KG1 (cell line): ENCODE measurements around the gene CIC.
A peak's percentile ranks its signal among the peaks of the same experiment; 100 is the strongest.
"Not testable (repeated sequence)": the region's sequence is repeated elsewhere in the genome, so short reads cannot be mapped to it uniquely, and the experiment has no call there.

Experiments used
- DNase-seq: peaks from one replicate; lab custom pipeline; 2025; lab: John Stamatoyannopoulos, UW

Gene CIC

DNA sequence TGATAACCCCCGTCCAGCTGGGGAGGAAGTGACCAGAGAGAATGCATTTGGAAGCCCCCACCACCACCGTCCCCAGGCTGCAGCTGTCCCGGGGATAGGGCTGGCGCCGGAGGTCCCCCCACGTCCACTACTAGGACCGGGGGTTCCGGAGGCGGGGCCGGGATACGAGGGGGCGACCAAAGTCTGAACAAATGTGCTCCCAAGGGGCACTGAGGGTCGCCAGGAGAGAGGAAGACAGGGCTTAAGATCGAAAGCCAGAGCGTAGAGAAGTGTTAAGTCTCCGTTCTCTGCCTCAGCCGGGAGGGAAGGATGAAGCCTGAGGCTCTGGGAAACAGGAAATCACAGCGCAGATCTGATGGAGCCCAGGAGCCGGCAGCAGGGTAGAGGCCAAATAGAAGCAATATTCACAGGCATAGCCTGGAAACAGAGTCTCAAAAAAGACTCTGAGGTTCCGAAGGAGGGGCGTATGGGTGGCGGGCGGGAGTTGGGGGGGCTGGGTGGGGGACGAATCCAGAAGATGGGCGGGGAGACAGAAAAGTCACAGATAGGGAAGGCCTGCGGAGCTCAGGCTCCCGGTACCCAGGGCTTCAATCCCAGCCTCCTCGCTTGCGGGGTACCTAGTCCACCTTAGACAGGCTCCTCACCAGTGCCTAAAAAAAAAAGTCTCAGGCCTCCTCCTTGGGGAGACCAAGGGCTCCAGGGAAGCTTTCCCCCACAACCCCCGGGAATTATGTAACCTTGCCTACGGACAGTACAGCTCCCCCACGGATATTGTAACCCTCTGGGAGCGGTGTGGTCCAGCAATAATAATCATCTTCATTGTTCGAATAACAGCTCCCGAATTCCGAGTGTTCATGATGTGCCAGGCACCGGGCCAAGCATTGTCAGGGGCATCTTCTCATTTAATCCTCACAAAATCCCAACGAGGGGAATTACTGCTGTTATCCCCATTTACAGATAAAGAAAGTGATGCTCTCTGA, 13.0 kb upstream of the CIC start:
- DNase-seq = no peak

DNA sequence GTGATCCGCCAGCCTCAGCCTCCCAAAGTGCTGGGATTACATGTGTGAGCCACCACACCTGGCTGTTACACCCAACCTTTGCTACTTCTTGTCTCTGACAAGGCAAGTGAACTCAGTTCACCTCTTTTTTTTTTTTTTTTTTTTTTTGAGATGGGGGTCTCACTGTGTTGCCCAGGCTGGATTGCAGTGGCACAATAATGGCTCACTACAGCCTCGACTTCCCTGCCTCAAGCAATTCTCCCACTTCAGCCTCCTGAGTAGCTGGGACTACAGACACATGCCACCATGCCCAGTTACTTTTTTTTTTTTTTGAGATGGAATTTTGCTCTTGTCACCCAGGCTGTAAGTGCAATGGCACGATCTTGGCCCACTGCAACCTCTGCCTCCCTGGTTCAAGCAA, 11.2 kb upstream of the CIC start:
- not testable (repeated sequence) for DNase-seq

DNA sequence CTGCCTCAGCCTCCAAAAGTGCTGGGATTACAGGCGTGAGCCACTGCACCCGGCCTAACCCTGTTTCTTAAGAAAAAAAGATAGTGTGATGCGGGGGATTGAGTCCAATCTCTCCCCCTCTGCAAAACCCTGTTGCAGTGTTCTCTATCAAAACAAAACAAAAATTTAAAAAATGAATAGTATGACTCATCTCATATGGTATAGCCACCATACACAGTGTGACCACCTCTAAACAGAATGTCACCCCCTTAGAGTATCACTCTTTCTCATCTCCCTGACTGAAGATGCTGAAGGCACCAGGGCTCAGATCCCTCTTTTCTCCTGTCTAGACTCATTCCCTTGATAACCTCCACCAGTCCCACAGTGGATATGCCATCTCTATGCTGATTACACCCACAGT, 7.3 kb upstream of the CIC start:
- DNase-seq = no peak

DNA sequence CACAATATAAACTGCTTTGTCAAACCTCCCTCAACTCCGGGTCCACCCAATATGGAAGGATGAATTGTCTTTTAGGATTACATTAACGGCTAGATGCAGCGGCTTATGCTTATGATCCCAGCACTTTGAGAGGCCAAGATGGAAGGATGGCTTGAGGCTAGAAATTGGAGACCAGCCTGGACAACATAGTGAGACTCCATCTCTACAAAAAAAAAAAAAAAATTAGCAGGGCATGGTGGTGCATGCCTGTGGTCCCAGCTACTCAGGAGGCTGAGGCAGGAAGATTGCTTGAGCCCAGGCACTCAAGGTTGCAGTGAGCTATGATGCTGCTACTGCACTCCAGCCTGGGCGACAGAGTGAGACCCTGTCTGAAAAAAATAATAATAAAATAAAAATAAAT, 2.9 kb upstream of the CIC start:
- not testable (repeated sequence) for DNase-seq

DNA sequence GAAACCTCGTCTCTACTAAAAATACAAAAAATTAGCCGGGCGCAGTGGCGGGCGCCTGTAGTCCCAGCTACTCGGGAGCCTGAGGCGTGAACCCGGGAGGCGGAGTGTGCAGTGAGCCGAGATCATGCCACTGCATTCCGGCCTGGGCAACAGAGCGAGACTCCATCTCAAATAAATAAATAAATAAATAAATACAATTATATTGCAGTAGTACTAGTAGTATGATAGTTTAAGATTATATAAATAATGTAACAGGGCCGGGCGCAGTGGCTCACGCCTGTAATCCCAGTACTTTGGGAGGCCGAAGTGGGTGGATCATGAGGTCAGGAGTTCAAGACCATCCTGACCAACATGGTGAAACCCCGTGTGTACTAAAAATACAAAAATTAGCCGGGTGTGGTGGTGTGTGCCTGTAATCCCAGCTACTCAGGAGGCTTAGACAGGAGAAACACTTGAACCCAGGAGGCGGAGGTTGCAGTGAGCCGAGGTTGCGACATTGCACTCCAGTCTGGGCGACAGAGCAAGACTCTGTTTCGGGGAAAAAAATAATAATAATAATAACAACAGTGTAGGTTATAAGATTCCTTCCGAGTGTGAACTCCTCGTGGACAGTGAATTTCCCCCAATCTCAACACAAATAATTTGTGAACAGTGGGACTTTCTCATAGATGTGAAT, 2.0 kb upstream of the CIC start:
- DNase-seq = not testable (repeated sequence)

DNA sequence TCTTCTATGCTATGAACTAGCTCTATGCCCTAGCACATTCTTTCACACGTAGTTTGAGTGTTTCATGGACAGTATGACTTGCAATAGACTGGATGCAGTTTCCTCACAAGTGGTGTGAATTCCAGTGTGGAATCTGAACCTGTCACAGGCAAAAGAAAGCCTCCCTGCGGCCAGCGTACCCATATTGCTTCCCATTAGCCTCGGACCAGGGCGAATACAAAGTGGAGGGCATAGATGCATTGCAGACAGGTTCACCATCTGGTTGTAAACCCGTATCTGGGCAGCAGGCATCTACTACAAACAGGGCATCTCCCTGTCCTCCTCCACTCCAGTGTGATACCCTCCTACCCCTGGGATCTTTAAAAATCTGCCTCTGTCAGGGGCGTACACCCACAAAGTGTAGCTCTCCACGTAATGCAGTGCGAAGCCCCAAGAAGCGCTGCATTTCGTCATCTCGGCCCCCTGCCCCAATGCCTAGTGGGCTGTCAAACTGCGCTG, 1.4 kb upstream of the CIC start:
- no peak for DNase-seq

DNA sequence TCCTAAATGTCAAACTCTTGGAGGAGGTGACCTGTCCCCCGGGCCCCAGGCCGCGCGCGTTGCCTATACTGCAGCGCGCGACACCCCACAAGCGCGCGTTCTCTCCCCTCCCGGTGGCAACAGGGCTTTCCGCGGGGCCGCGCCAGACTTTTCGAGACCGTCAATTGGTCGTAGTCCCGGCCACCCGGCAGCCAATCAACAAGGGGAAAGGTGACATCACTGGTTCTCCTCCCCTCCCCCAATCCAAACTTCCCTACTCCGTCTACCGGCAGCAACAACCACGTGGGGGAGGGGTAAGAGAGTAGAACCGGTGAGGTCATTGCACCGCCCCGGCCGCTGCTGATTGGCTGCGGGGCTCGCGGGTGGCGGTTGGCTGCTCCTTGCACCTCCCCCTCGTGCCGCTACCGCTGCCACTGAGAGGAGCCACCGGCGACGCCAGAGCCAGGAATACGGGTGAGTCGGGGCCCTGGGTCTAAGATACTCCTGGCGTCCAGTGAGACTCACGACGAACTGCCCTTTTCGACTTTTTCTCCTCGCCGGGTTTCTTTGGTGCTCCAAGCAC, 829 bp upstream of the CIC start:
- peak; percentile 96 for DNase-seq

DNA sequence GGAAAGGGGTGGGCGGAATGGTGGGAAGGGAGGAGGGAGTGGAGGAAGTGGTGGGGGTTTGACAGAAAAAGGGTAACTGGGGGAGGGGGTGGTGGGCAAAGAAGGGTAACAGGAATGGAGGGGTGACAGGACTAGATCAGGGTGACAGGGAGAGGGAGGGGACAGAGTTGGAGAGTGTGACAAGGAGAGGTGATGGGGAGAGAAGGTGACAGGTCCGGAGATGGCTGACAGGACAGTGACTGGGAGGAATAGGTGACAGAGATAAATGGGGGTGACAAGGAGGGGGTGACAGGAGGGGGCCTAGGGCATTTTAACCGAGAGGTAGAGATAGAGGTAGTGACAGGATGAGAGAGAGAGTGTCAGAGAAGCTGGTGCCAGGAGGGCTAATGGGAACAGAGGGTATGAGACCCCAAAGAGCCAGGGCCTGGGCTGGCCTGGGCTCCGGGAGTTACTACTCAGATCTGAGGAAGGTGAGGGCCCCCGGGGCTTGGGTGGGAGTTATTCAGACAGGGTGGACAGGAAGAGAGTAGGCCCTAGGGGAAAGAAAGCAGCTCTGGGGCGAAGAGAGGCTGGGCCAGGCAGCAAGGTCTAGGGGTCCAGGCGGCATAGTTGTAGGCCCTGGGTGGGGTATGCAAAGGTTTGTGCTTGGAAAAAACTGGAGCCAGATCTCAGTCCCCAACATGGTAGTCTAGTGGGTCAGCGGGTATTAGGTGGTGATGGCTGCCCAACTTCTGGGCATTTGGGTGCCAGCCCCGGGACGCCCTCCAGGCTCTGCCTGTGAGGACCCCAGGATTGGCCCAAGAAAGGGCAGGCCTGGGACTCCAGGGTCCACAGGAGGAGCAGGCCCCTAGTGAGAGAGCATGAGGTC, 660 bp downstream of the CIC start:
- no peak for DNase-seq

DNA sequence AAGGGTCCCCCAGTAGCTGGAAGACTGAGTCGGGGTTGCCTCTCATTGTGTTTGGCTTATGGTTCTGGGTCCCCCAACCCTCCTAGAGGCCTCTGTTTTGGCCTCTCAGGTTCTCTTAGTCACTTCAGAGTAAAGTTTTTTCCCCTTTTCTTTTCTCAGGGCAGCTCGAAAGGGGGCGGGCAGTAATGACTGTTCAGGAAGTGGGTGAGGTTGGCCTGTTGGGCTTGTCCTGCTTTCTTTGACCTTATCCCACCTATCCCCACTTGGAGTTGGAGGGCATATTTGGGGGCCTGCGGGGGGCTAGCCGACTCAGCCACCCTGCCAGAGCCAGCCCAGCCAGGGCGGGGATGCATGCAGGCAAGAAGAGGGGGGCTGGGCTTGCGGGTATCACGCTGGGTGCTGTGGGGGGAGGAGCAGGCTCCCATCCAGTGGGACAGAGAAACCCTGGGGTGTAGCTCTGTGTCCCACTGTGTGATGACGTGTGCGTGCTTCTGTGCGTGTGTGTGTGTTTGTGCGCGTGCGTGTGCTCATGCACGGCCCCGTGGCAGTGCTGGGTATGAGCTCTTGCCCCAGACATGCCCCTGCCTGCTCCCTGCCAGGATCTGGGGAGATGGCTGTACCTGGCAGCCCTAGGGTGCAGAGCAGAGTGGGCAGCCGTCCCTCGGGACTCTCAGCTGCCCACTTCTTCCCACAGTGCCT, 1.4 kb downstream of the CIC start:
- no peak for DNase-seq

DNA sequence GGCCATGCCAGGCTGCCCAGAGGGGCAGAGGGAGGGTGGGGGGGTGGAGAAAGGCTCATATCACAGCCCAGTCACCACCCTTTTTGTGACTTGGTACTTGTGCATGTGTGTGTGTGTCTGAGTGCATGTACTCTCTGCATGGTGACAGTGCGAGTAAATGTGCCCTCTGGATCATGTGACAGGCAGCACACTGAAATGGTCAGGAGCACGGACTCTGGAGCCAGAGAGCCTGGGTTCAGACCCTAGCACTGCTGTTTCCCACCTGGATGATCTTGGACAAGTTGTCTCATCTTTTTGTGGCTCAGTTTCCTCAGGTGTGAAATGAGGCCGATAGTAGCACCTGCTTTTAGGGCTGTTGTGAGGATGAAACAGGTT, 2.0 kb downstream of the CIC start:
- no peak for DNase-seq

DNA sequence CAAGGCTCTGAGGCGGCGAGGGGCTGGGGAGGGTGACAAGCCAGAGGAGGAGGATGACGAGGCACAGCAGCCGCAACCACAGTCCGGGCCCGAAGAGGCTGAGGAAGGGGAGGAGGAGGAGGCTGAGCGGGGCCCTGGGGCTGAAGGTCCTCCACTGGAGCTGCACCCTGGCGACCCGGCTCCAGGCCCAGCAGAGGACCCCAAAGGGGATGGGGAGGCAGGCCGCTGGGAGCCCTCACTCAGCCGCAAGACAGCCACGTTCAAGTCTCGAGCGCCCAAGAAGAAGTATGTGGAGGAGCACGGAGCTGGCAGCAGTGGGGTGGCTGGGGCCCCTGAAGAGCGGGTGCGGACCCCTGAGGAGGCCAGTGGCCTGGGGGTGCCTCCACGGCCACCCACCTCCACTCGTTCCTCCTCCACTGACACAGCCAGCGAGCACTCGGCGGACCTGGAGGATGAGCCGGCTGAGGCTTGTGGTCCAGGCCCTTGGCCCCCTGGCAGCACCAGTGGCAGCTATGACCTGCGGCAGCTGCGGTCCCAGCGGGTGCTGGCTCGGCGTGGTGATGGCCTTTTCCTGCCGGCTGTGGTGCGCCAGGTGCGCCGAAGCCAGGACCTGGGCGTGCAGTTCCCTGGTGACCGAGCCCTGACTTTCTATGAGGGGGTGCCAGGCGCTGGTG, 2.9 kb downstream of the CIC start:
- DNase-seq = no peak

DNA sequence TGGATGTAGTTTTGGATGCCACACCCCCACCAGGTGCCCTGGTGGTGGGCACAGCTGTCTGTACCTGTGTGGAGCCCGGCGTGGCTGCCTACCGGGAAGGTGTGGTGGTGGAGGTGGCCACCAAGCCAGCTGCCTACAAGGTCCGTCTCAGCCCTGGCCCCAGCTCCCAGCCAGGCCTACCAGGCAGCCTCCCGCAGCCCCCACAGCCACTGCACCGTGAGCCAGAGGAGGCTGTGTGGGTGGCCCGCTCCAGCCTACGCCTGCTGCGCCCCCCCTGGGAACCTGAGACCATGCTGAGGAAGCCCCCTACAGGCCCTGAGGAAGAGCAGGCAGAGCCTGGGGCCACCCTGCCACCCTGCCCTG, 3.5 kb downstream of the CIC start:
- no peak for DNase-seq

DNA sequence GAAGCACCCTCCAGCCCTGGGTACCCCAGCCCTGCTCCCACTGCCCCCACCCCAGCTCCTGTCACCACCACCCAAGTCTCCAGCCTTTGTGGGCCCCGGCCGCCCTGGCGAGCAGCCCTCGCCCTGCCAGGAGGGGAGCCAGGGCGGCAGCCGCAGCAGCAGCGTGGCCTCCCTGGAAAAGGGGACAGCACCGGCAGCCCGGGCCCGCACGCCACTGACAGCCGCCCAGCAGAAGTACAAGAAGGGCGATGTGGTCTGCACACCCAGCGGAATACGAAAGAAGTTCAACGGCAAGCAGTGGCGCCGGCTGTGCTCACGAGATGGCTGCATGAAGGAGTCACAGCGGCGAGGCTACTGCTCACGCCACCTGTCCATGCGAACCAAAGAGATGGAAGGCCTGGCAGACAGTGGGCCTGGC, 3.9 kb downstream of the CIC start:
- DNase-seq = no peak

DNA sequence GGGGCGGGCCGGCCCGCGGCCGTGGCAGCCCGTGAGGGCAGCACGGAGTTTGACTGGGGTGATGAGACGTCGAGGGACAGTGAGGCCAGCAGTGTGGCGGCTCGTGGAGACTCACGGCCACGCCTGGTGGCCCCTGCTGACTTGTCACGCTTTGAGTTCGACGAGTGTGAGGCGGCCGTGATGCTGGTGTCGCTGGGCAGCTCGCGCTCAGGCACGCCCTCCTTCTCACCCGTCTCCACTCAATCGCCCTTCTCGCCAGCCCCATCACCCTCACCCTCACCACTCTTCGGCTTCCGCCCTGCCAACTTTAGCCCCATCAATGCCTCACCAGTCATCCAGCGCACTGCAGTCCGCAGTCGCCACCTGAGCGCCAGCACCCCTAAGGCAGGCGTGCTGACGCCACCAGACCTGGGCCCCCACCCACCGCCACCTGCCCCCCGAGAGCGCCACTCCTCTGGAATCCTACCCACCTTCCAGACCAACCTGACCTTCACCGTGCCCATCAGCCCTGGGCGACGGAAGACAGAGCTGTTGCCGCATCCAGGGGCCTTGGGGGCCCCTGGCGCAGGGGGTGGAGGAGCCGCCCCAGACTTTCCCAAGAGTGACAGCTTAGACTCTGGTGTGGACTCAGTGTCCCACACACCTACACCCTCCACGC, 4.5 kb downstream of the CIC start:
- no peak for DNase-seq

DNA sequence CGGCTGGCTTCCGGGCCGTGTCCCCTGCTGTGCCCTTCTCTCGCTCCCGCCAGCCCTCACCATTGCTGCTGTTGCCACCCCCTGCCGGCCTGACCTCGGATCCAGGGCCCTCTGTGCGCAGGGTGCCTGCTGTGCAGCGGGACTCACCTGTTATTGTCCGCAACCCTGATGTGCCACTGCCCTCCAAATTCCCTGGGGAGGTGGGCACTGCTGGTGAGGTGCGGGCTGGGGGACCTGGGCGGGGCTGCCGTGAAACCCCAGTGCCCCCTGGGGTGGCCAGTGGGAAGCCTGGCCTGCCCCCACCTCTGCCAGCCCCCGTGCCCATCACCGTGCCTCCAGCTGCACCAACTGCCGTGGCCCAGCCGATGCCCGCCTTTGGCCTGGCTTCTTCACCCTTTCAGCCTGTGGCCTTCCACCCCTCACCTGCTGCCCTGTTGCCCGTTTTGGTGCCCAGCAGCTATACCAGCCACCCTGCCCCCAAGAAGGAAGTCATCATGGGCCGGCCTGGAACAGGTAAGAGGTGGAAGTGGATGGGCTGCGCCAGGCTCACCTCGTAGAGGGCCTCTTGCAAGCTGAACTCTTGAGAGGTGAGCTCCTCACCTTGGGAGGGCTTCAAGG, 5.1 kb downstream of the CIC start:
- no peak for DNase-seq

DNA sequence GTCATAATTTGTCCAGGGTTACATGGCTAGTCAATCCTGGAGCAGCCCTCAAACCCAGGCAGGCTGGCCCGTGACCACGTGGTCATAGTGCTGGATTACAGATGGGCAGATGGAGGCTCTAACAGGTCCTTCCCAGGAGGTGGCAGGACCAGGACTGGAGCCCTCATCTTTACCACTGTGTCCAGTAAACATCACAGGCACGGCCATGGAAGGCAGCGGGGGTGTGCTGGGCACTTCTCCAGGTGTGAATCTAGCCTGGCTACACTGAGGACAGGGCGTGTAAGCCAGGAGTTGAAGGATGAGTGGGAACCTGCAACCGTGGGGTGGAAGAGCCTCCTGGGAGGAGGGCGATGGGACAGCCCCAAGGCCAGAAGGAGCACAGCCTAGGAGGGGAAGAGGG, 6.1 kb downstream of the CIC start:
- no peak for DNase-seq

DNA sequence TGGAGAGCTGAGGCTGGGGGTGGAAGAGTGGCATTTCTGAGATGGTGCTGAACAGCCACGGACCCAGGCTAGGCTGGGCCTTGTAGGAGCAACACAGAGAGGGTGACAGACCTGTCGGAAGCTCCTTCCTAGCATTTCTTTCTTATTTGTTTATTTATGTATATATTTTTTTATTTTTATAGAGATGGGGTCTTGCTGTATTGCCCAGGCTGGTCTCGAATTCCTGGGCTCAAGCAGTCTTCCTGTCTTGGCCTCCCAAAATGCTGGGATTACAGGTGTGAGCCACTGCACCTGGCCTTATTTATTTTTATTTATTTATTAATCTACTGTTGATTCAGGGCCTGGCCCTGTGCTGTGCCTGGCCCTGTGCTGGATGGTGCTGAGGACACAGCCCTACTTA, 6.5 kb downstream of the CIC start:
- no peak for DNase-seq

DNA sequence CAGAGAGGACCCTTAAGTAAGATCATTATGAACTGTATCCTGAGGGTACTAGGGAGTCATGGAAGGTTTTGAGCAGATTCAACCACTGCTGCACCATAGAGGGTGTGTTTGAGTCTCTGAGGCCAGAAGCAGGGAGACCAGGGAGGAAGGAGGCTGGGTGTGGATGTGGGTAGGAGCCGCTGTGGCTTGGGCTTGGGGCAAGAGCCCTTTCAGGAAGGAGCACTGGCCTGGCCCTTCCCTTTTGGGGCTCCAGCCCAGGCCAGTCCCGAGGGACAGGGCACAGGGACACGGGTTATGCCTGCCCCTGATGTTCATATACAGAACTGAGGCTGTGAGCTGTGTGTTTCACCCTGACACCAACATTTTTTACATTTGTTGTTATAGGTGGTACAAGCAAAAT, 7.2 kb downstream of the CIC start:
- DNase-seq = no peak

DNA sequence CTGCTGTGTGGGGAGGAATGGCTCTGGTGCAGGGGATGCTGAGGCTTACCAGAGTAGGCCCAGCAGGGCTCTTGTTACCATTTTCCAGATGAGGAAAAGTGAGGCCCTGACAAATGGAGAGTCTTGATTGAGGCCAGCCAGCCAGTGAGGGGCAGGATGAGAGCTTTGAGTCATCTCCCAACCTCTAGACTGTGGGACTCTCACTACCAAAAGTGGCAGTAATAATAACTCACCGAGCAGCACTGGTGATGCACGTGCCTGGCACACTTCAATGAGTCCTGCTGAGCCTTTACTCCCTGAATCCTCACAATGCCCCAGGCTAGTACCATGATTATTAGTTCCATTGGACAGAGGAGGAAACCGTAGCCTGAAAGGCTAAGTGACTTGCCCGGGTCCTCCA, 7.8 kb downstream of the CIC start:
- DNase-seq = no peak
